ENCODE measurements around the gene TOR4A. TPM values are rescaled to one million over a fixed set of nuclear protein-coding genes. Genes with fewer than 3 reads are reported as not detected.

TOR4A gene
- total RNA-seq, 1 donor from 2014 or later = 8.0 TPM

- peak overlapping the region; percentile 45 for H3K27ac Mint-ChIP-seq
- peak; percentile 14 for DNase-seq (ENCODE audit: low spot score, unreplicated experiment)
- peaks cover 3% of the 10 kb centered on the region for H3K27me3 Mint-ChIP-seq
- no peak for TF ChIP-seq CTCF (IDR thresholded peaks at IDR 0.05; ENCODE audit: unreplicated experiment)
- H3K36me3 Mint-ChIP-seq (ENCODE audit: insufficient read depth) = no peaks in the 10 kb centered on the region
- H3K4me3 Mint-ChIP-seq (ENCODE audit: low read depth) = peak overlapping the region; percentile 63
- H3K9me3 Mint-ChIP-seq (ENCODE audit: low read depth) = no peaks in the 10 kb centered on the region
- peaks cover 42% of the 10 kb centered on the region for H3K4me1 Mint-ChIP-seq (ENCODE audit: low read depth)
These were observed 21.1 kb downstream of the TOR4A start for GRCh38 chr9:137298401-137299202.

- H3K9me3 Mint-ChIP-seq (ENCODE audit: low read depth) = no peaks in the 10 kb centered on the region
- H3K27me3 Mint-ChIP-seq = peaks cover 3% of the 10 kb centered on the region
These were observed 21.7 kb downstream of the TOR4A start for GRCh38 chr9:137299203-137299565.

GRCh38 chr9:137299938-137300337 lies 22.4 kb downstream of the TOR4A start:
- DNase-seq (ENCODE audit: low spot score, unreplicated experiment) = peak; percentile 11
- Mint-ChIP-seq H3K27me3 (peaks cover 3% of the 10 kb centered on the region), H3K27ac (peak overlapping the region; percentile 89), H3K4me3 (ENCODE audit: low read depth) (peak overlapping the region; percentile 90), H3K36me3 (ENCODE audit: insufficient read depth) (no peaks in the 10 kb centered on the region), H3K9me3 (ENCODE audit: low read depth) (no peaks in the 10 kb centered on the region), H3K4me1 (ENCODE audit: low read depth) (peaks cover 39% of the 10 kb centered on the region)
- TF ChIP-seq CTCF (IDR thresholded peaks at IDR 0.05; ENCODE audit: unreplicated experiment) = no peak

More at GRCh38 chr9:137299203-137299565, 21.7 kb downstream of the TOR4A start:
- H3K4me3 Mint-ChIP-seq (ENCODE audit: low read depth) = peak overlapping the region; percentile 63
- peak overlapping the region; percentile 45 for H3K27ac Mint-ChIP-seq
- TF ChIP-seq CTCF (IDR thresholded peaks at IDR 0.05; ENCODE audit: unreplicated experiment) = peak; percentile 16
- no peaks in the 10 kb centered on the region for H3K36me3 Mint-ChIP-seq (ENCODE audit: insufficient read depth)
- no peak for DNase-seq (ENCODE audit: low spot score, unreplicated experiment)
- peaks cover 39% of the 10 kb centered on the region for H3K4me1 Mint-ChIP-seq (ENCODE audit: low read depth)

GRCh38 chr9:137300567-137301080 lies 23.1 kb downstream of the TOR4A start:
- TF ChIP-seq CTCF (IDR thresholded peaks at IDR 0.05; ENCODE audit: unreplicated experiment) = no peak
- Mint-ChIP-seq H3K9me3 (ENCODE audit: low read depth) (no peaks in the 10 kb centered on the region), H3K27me3 (peaks cover 3% of the 10 kb centered on the region), H3K36me3 (ENCODE audit: insufficient read depth) (no peaks in the 10 kb centered on the region), H3K4me3 (ENCODE audit: low read depth) (peak overlapping the region; percentile 90), H3K4me1 (ENCODE audit: low read depth) (peaks cover 42% of the 10 kb centered on the region), H3K27ac (peak overlapping the region; percentile 92)
- peak; percentile 15 for DNase-seq (ENCODE audit: low spot score, unreplicated experiment)

- no peaks in the 10 kb centered on the region for H3K36me3 Mint-ChIP-seq (ENCODE audit: insufficient read depth)
- peak overlapping the region; percentile 90 for H3K4me3 Mint-ChIP-seq (ENCODE audit: low read depth)
- peaks cover 3% of the 10 kb centered on the region for H3K27me3 Mint-ChIP-seq
- no peaks in the 10 kb centered on the region for H3K9me3 Mint-ChIP-seq (ENCODE audit: low read depth)
- peak; percentile 45 for TF ChIP-seq CTCF (IDR thresholded peaks at IDR 0.05; ENCODE audit: unreplicated experiment)
- peaks cover 42% of the 10 kb centered on the region for H3K4me1 Mint-ChIP-seq (ENCODE audit: low read depth)
- DNase-seq (ENCODE audit: low spot score, unreplicated experiment) = peak; percentile 54
- peak overlapping the region; percentile 92 for H3K27ac Mint-ChIP-seq
These were observed 23.8 kb downstream of the TOR4A start for GRCh38 chr9:137301081-137301947.
